NCI-H69 (cell line): Measurements from ENCODE around the gene GPR162.
A peak's percentile ranks its signal among the peaks of the same experiment; 100 is the strongest.
"Not testable (repeated sequence)": the region's sequence is repeated elsewhere in the genome, so short reads cannot be mapped to it uniquely, and the experiment has no call there.

ENCODE experiments used
- DNase-seq: peaks from one replicate; lab custom pipeline; 2025; lab: John Stamatoyannopoulos, UW

The GPR162 gene

DNA sequence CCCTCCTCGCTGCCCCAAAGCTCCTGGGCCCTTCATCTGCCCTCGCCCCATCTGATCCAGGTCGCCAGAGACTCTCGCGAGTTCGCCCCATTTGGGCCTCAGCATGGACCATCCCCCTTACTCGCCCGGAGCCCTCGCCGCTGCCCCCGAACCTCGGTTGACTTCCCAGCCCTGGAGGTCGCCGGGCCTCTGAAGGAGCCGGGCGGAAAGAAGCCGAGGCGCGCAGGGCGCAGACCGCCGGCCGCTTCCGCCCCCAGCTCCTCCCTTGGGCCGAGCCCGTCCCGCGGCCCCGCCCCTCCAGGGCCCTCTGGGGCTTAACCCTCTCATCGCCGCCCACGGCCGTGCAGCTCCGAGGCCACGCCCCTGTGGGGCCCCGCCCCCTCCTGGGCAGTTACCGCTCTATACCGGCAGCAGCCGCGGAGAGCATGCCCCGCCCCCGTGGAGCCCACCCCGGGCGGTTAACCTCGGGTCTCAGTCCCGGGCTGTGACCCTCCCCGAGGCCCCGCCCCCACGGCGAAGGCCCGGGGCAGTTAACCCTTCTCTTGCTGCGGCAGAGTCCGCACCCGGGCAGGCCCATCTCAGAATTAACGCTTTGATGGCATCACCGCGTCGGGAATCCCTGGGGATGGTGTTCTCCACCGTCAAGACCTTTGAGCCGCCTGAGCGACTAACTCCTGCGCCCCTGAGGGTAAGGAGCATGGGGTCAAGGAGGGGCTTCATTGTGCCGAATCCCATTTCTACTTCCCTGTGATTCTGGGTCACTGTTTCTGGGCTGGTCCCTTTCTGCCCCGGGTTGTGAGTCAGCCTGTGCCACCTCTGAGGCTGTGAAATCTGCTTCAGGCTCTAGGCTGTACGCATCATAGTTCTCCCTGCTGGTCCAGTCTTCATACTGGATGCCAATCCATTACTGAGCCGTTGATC lies 51.7 kb downstream of the GPR162 start, which contains the start of gene SPSB2:
Gene SPSB2 (minus strand): TSS at position 210 of the 921 bp plus-strand sequence. CDS start 402 bp downstream, outside the sequence.
- DNase-seq: peak; percentile 98

DNA sequence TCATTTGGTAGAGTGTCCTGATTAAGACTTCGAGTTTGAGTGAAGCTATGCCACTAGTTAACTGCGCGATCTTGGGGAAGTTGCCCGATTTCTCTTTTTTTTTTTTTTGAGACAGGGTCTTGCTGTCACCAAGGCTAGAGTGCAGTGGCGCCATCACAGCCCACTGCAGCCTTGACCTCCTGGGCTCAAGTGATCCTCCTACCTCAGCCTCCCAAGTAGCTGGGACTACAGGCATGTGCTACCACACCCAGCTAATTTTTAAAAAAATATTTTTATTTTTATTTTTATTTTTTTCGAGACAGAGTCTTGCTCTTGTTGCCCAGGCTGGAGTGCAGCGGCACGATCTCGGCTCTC lies 52.4 kb downstream of the GPR162 start:
- not testable (repeated sequence) for DNase-seq
